Nephron (organoid): ENCODE results near the gene SCN10A.

Experiments used
- H3K27ac Mint-ChIP-seq, 3 experiments: 2 replicates each; pipeline ENCODE4 v1.8.0; 2020; ENCODE audit warnings: mixed read lengths in 3 of 3, mild to moderate bottlenecking in 2 of 3, moderate library complexity in 1 of 3
- H3K27me3 Mint-ChIP-seq: 2 replicates; pipeline ENCODE4 v1.8.0; 2021; ENCODE audit warnings: low read depth, mild to moderate bottlenecking, moderate library complexity, mixed read lengths
- H3K36me3 Mint-ChIP-seq: 2 replicates; pipeline ENCODE4 v1.8.0; 2020; ENCODE audit warnings: low read depth, mixed read lengths
- H3K4me1 Mint-ChIP-seq: 2 replicates; pipeline ENCODE4 v1.8.0; 2020; ENCODE audit warnings: mixed read lengths
- H3K4me3 Mint-ChIP-seq, 3 experiments: 2 replicates each; pipeline ENCODE4 v1.8.0; 2020; ENCODE audit warnings: mild to moderate bottlenecking in 3 of 3, mixed read lengths in 3 of 3, moderate library complexity in 2 of 3
- H3K9me3 Mint-ChIP-seq: 2 replicates; pipeline ENCODE4 v1.8.0; 2020; ENCODE audit warnings: mixed read lengths
- CTCF ChIP-seq, 3 experiments: fragments of 200-600 bp; sonication (generic); IDR thresholded peaks; one replicate each; pipeline ENCODE4 v1.5.0; 2021; ENCODE audit warnings: antibody characterized with exemption in 3 of 3; ENCODE audit not compliant: unreplicated experiment in 3 of 3

SCN10A gene

DNA sequence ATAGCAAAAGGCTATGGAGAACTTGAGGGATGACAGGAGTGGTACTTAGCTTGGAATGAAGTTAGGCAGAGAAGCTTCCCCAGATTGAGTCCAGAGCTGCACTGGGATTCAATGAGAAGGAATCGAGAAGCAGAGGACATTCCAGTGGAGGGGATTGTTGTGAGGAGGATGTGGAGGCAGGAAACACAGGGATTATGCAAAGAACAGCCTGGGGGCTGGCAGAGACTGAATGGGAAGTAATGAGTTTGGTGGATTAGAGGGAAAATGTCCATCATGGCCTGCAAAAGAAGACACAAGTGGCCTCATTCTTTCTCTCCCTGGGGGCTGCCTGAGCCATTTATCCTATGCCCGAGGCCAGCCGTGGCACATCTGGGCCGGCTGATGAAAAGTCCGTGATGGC, 20.5 kb upstream of the SCN10A start:
- Mint-ChIP-seq H3K9me3 (no peaks in the 10 kb centered on the region), H3K36me3 (no peaks in the 10 kb centered on the region), H3K4me1 (peaks cover 7% of the 10 kb centered on the region), H3K27me3 (peaks cover 33% of the 10 kb centered on the region), H3K27ac (no peak overlapping the region), H3K4me3 (no peak overlapping the region)
- TF ChIP-seq CTCF (IDR thresholded peaks at IDR 0.05; ENCODE audit: unreplicated experiment in 3 of 3): no peak

- no peak overlapping the region for H3K4me3 Mint-ChIP-seq
- H3K27ac Mint-ChIP-seq: no peak overlapping the region
- peaks cover 33% of the 10 kb centered on the region for H3K27me3 Mint-ChIP-seq
- no peaks in the 10 kb centered on the region for H3K36me3 Mint-ChIP-seq
- H3K4me1 Mint-ChIP-seq: peaks cover 7% of the 10 kb centered on the region
- TF ChIP-seq CTCF (IDR thresholded peaks at IDR 0.05; ENCODE audit: unreplicated experiment in 3 of 3): no peak
- H3K9me3 Mint-ChIP-seq: no peaks in the 10 kb centered on the region
Measured at GRCh38 chr3:38835939-38836338, 19.9 kb upstream of the SCN10A start.

- no peak overlapping the region for H3K4me3 Mint-ChIP-seq
- H3K27me3 Mint-ChIP-seq: peaks cover 31% of the 10 kb centered on the region
- no peaks in the 10 kb centered on the region for H3K36me3 Mint-ChIP-seq
- H3K9me3 Mint-ChIP-seq: no peaks in the 10 kb centered on the region
- peaks cover 7% of the 10 kb centered on the region for H3K4me1 Mint-ChIP-seq
- no peak for TF ChIP-seq CTCF (IDR thresholded peaks at IDR 0.05; ENCODE audit: unreplicated experiment in 3 of 3)
- peak overlapping the region; percentile 2 to 63 (median 24) for H3K27ac Mint-ChIP-seq
Measured at GRCh38 chr3:38834717-38835116, 18.7 kb upstream of the SCN10A start.

- Mint-ChIP-seq H3K27ac (peak overlapping the region; percentile 2 to 63 (median 24)), H3K27me3 (peaks cover 27% of the 10 kb centered on the region), H3K9me3 (no peaks in the 10 kb centered on the region), H3K4me3 (no peak overlapping the region), H3K36me3 (no peaks in the 10 kb centered on the region), H3K4me1 (peaks cover 7% of the 10 kb centered on the region)
- no peak for TF ChIP-seq CTCF (IDR thresholded peaks at IDR 0.05; ENCODE audit: unreplicated experiment in 3 of 3)
Measured at GRCh38 chr3:38834110-38834509, 18.1 kb upstream of the SCN10A start.

GRCh38 chr3:38829404-38829803, 13.4 kb upstream of the SCN10A start:
- Mint-ChIP-seq H3K27me3 (peaks cover 19% of the 10 kb centered on the region), H3K9me3 (no peaks in the 10 kb centered on the region), H3K27ac (no peak overlapping the region), H3K4me3 (no peak overlapping the region), H3K4me1 (peaks cover 2% of the 10 kb centered on the region), H3K36me3 (no peaks in the 10 kb centered on the region)
- TF ChIP-seq CTCF (IDR thresholded peaks at IDR 0.05; ENCODE audit: unreplicated experiment in 3 of 3): no peak

GRCh38 chr3:38828681-38829080, 12.7 kb upstream of the SCN10A start:
- no peak for TF ChIP-seq CTCF (IDR thresholded peaks at IDR 0.05; ENCODE audit: unreplicated experiment in 3 of 3)
- H3K27ac Mint-ChIP-seq: no peak overlapping the region
- H3K4me3 Mint-ChIP-seq: no peak overlapping the region
- no peaks in the 10 kb centered on the region for H3K4me1 Mint-ChIP-seq
- H3K9me3 Mint-ChIP-seq: no peaks in the 10 kb centered on the region
- H3K36me3 Mint-ChIP-seq: no peaks in the 10 kb centered on the region
- H3K27me3 Mint-ChIP-seq: peaks cover 23% of the 10 kb centered on the region
